ENCODE results near the gene DLG5. TPM values are rescaled to one million over a fixed set of nuclear protein-coding genes. Genes with fewer than 3 reads are reported as not detected.

Gene DLG5
- total and polyA plus RNA-seq, 4 donors = 10.0 to 70.6 (median 35.4) TPM

- Histone ChIP-seq H3K27me3 (ENCODE audit: control insufficient read depth in 1 of 2, insufficient read depth in 2 of 2, low read length in 1 of 2) (no peaks in the 10 kb centered on the region), H3K4me3 (ENCODE audit: low read length in 2 of 2) (no peak overlapping the region), H3K36me3 (ENCODE audit: control insufficient read depth in 1 of 2, insufficient read depth in 2 of 2, low read length in 1 of 2) (peaks cover 3 to 30% of the 10 kb centered on the region in 2 donors), H3K9me3 (ENCODE audit: control insufficient read depth, low read length) (no peaks in the 10 kb centered on the region), H3K4me1 (ENCODE audit: control insufficient read depth in 1 of 2, insufficient read depth in 2 of 2, low read length in 2 of 2) (no peaks in the 10 kb centered on the region), H3K27ac (ENCODE audit: low read depth in 1 of 2, low read length in 2 of 2) (no peak overlapping the region)
- intact Hi-C loops (cut with DNase I) = no loop called here
- ATAC-seq (ENCODE audit: low FRiP score) (no peak), DNase-seq (peak in 1 of 2 donors; percentile 66)
- WGBS, 2 donors = 78 to 84% methylated on average over 19 of the region's 19 CpGs
Measured at GRCh38 chr10:77806511-77807157, 119.9 kb downstream of the DLG5 start.

- ATAC-seq (ENCODE audit: low FRiP score) (no peak), DNase-seq (peak in 1 of 2 donors; percentile 48)
- peaks cover 0 to 27% of the 10 kb centered on the region in 2 donors for H3K36me3 ChIP-seq (ENCODE audit: control insufficient read depth in 1 of 2, insufficient read depth in 2 of 2, low read length in 1 of 2)
- no peaks in the 10 kb centered on the region for H3K4me1 ChIP-seq (ENCODE audit: control insufficient read depth in 1 of 2, insufficient read depth in 2 of 2, low read length in 2 of 2)
- no peak overlapping the region for H3K4me3 ChIP-seq (ENCODE audit: low read length in 2 of 2)
- intact Hi-C loops (cut with DNase I) = no loop called here
- H3K9me3 ChIP-seq (ENCODE audit: control insufficient read depth, low read length) = no peaks in the 10 kb centered on the region
- WGBS, 2 donors = 95 to 96% methylated on average over 14 of the region's 14 CpGs
- no peaks in the 10 kb centered on the region for H3K27me3 ChIP-seq (ENCODE audit: control insufficient read depth in 1 of 2, insufficient read depth in 2 of 2, low read length in 1 of 2)
- H3K27ac ChIP-seq (ENCODE audit: low read depth in 1 of 2, low read length in 2 of 2) = no peak overlapping the region
Measured at GRCh38 chr10:77805676-77806075, 120.9 kb downstream of the DLG5 start.

DNA sequence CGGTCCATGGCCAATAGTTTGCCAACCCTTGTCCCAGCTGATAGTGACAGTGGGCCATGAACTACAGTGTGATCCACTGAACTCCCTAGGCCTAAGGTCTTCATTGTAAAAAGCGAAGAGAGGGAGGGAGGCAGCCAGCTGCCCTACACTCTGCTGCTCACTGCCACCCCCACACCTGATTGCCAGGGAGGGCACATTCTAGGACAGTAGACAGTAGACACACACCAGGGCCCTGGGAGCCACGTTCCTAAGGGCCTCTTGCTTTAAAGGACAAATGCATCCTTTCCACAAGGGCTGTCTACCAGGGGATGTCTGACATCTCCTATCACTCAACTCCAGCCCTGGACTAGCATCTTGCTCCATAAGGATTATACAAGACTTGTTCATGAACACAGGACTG is 122.2 kb downstream of the DLG5 start:
- H3K4me3 ChIP-seq (ENCODE audit: low read length in 2 of 2) = no peak overlapping the region
- ATAC-seq (ENCODE audit: low FRiP score) (no peak), DNase-seq (peak in 1 of 2 donors; percentile 49)
- no peaks in the 10 kb centered on the region for H3K9me3 ChIP-seq (ENCODE audit: control insufficient read depth, low read length)
- intact Hi-C loops (cut with DNase I) = no loop called here
- H3K27ac ChIP-seq (ENCODE audit: low read depth in 1 of 2, low read length in 2 of 2) = no peak overlapping the region
- H3K27me3 ChIP-seq (ENCODE audit: control insufficient read depth in 1 of 2, insufficient read depth in 2 of 2, low read length in 1 of 2) = no peaks in the 10 kb centered on the region
- H3K36me3 ChIP-seq (ENCODE audit: control insufficient read depth in 1 of 2, insufficient read depth in 2 of 2, low read length in 1 of 2) = peaks cover 0 to 21% of the 10 kb centered on the region in 2 donors
- WGBS, 2 donors = 67 to 71% methylated on average over 3 of the region's 3 CpGs
- no peaks in the 10 kb centered on the region for H3K4me1 ChIP-seq (ENCODE audit: control insufficient read depth in 1 of 2, insufficient read depth in 2 of 2, low read length in 2 of 2)

DNA sequence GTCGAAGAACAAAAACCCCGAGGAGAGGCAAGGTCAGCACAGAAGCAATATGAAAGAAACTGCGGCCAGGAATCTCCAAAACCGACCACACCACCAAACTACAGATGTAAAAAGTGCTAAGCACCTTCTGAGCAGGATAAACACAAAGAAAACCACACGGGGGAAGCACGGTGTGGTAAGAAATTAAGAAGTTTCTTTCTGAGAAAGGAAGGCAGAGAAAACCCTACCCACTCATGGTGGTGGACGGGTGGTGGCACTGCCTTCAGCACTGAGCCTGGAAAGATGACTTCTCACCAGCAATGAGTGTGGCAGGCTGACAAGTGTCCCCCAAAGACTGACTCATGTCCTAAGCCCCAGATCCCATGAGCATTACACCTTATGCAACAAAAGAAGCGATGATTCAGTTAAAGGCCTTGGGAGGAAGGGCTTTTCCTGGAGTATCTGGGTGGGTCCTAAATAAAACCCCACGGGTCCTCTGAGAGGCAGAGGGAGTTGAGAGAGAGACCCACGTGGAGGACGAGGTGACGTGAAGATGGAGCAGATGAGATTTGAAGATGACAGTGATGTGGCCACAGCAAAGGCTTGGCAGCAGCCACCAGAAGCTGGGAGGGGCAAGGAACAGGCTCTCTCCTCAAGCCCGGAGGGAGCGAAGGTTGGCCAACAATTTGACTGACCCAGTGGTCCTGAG is 124.9 kb downstream of the DLG5 start:
- no peak overlapping the region for H3K4me3 ChIP-seq (ENCODE audit: low read length in 2 of 2)
- intact Hi-C loops (cut with DNase I) = no loop called here
- H3K27me3 ChIP-seq (ENCODE audit: control insufficient read depth in 1 of 2, insufficient read depth in 2 of 2, low read length in 1 of 2) = no peaks in the 10 kb centered on the region
- ATAC-seq (ENCODE audit: low FRiP score) (no peak), DNase-seq (peak in 1 of 2 donors; percentile 52)
- H3K9me3 ChIP-seq (ENCODE audit: control insufficient read depth, low read length) = no peaks in the 10 kb centered on the region
- WGBS, 2 donors = 82 to 87% methylated on average over 14 of the region's 14 CpGs
- H3K4me1 ChIP-seq (ENCODE audit: control insufficient read depth in 1 of 2, insufficient read depth in 2 of 2, low read length in 2 of 2) = no peaks in the 10 kb centered on the region
- H3K36me3 ChIP-seq (ENCODE audit: control insufficient read depth in 1 of 2, insufficient read depth in 2 of 2, low read length in 1 of 2) = peaks cover 0 to 15% of the 10 kb centered on the region in 2 donors
- no peak overlapping the region for H3K27ac ChIP-seq (ENCODE audit: low read depth in 1 of 2, low read length in 2 of 2)

DNA sequence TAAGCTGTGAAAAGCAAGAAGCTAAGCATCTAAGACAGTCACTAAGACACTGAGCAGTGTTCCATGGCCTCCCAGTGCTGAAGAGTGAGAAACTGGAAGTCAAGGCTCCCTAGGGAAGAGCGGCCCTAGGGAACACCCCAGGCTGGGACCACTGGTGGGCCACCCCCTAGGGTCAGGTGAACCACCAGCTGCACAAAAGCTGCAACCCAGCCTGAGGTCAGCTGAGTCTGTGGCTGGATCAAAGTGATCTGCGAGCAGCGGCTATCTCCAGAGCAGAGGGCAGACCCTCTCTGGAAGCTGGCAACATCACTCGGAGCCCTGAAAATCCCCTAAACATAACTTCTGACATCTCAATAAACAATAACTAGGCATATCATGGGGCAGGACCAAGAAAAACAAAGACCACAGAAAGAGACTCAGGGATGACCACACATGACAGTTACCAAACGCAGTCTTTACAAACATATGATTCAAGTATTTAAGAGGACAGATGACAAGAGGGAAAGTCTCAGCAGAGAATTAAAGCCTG is 125.8 kb downstream of the DLG5 start:
- intact Hi-C loops (cut with DNase I) = no loop called here
- 84 to 90% methylated on average over 5 of the region's 5 CpGs for WGBS, 2 donors
- H3K9me3 ChIP-seq (ENCODE audit: control insufficient read depth, low read length) = no peaks in the 10 kb centered on the region
- no peak for ATAC-seq (ENCODE audit: low FRiP score)
- peak in 1 of 2 donors; percentile 32 for DNase-seq
- no peaks in the 10 kb centered on the region for H3K4me1 ChIP-seq (ENCODE audit: control insufficient read depth in 1 of 2, insufficient read depth in 2 of 2, low read length in 2 of 2)
- peaks cover 0 to 14% of the 10 kb centered on the region in 2 donors for H3K36me3 ChIP-seq (ENCODE audit: control insufficient read depth in 1 of 2, insufficient read depth in 2 of 2, low read length in 1 of 2)
- no peaks in the 10 kb centered on the region for H3K27me3 ChIP-seq (ENCODE audit: control insufficient read depth in 1 of 2, insufficient read depth in 2 of 2, low read length in 1 of 2)
- no peak overlapping the region for H3K27ac ChIP-seq (ENCODE audit: low read depth in 1 of 2, low read length in 2 of 2)
- H3K4me3 ChIP-seq (ENCODE audit: low read length in 2 of 2) = no peak overlapping the region

DNA sequence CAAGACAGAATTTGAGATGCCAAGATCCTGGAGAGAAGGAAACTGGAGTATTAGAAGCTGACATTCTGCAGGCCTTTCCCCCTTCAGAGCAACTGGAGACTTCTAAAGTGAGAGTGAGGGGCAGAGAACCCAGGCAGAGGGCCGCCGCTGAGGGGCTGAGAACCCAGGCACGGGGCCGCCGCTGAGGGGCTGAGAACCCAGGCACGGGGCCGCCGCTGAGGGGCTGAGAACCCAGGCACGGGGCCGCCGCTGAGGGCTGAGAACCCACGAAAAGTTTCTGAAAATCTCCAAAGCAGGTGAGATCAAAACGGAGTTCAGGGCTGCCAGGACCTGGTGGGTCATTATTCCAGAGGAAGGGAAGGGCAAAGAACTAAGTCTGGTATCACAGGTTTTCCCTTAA is 126.2 kb downstream of the DLG5 start:
- ATAC-seq (ENCODE audit: low FRiP score) (no peak), DNase-seq (peak in 1 of 2 donors; percentile 55)
- no peaks in the 10 kb centered on the region for H3K27me3 ChIP-seq (ENCODE audit: control insufficient read depth in 1 of 2, insufficient read depth in 2 of 2, low read length in 1 of 2)
- no peak overlapping the region for H3K27ac ChIP-seq (ENCODE audit: low read depth in 1 of 2, low read length in 2 of 2)
- H3K4me3 ChIP-seq (ENCODE audit: low read length in 2 of 2) = no peak overlapping the region
- 92 to 97% methylated on average over 13 of the region's 13 CpGs for WGBS, 2 donors
- no peaks in the 10 kb centered on the region for H3K4me1 ChIP-seq (ENCODE audit: control insufficient read depth in 1 of 2, insufficient read depth in 2 of 2, low read length in 2 of 2)
- H3K36me3 ChIP-seq (ENCODE audit: control insufficient read depth in 1 of 2, insufficient read depth in 2 of 2, low read length in 1 of 2) = peaks cover 0 to 12% of the 10 kb centered on the region in 2 donors
- intact Hi-C loops (cut with DNase I) = no loop called here
- H3K9me3 ChIP-seq (ENCODE audit: control insufficient read depth, low read length) = no peaks in the 10 kb centered on the region

DNA sequence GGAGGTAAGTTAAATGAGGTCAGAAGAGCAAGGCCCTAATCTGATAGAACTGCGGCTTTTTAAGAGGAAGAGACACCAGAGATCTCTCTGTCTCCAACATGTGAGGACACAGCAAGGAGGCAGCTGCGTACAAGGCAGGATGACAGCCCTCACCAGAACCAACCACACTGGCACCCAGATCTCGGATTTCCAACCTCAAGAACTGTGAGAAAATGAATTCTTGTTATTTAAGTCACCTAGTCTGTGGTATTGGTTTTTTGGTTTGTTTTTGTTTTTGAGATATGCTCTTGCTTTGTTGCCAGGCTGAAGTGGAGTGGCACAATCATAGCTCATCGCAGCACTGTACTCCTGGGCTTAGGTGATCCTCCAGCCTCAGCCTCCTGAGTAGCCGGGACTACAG is 127.2 kb downstream of the DLG5 start:
- H3K9me3 ChIP-seq (ENCODE audit: control insufficient read depth, low read length) = no peaks in the 10 kb centered on the region
- ATAC-seq (ENCODE audit: low FRiP score) (no peak), DNase-seq (peak in 1 of 2 donors; percentile 45)
- no peaks in the 10 kb centered on the region for H3K27me3 ChIP-seq (ENCODE audit: control insufficient read depth in 1 of 2, insufficient read depth in 2 of 2, low read length in 1 of 2)
- intact Hi-C loops (cut with DNase I) = no loop called here
- no peak overlapping the region for H3K4me3 ChIP-seq (ENCODE audit: low read length in 2 of 2)
- WGBS, 2 donors = 92 to 93% methylated on average over 5 of the region's 5 CpGs
- H3K36me3 ChIP-seq (ENCODE audit: control insufficient read depth in 1 of 2, insufficient read depth in 2 of 2, low read length in 1 of 2) = peaks cover 0 to 11% of the 10 kb centered on the region in 2 donors
- no peaks in the 10 kb centered on the region for H3K4me1 ChIP-seq (ENCODE audit: control insufficient read depth in 1 of 2, insufficient read depth in 2 of 2, low read length in 2 of 2)
- H3K27ac ChIP-seq (ENCODE audit: low read depth in 1 of 2, low read length in 2 of 2) = no peak overlapping the region

- peak in 1 of 2 donors; percentile 5 for DNase-seq
- peaks cover 0 to 10% of the 10 kb centered on the region in 2 donors for H3K36me3 ChIP-seq (ENCODE audit: control insufficient read depth in 1 of 2, insufficient read depth in 2 of 2, low read length in 1 of 2)
- ATAC-seq (ENCODE audit: low FRiP score) = no peak
- H3K4me1 ChIP-seq (ENCODE audit: control insufficient read depth in 1 of 2, insufficient read depth in 2 of 2, low read length in 2 of 2) = no peaks in the 10 kb centered on the region
- H3K9me3 ChIP-seq (ENCODE audit: control insufficient read depth, low read length) = no peaks in the 10 kb centered on the region
- no peaks in the 10 kb centered on the region for H3K27me3 ChIP-seq (ENCODE audit: control insufficient read depth in 1 of 2, insufficient read depth in 2 of 2, low read length in 1 of 2)
- 80 to 88% methylated on average over 2 of the region's 2 CpGs for WGBS, 2 donors
- H3K4me3 ChIP-seq (ENCODE audit: low read length in 2 of 2) = no peak overlapping the region
- no peak overlapping the region for H3K27ac ChIP-seq (ENCODE audit: low read depth in 1 of 2, low read length in 2 of 2)
- intact Hi-C loops (cut with DNase I) = no loop called here
Measured at GRCh38 chr10:77798940-77799339, 127.6 kb downstream of the DLG5 start.
